ENCODE data around the gene SCLT1.
A peak's percentile ranks its signal among the peaks of the same experiment; 100 is the strongest.

Gene SCLT1

GRCh38 chr4:128868758-128869157, 224.6 kb downstream of the SCLT1 start:
- H3K4me3 ChIP-seq (ENCODE audit: low read depth, low read length), result no peak overlapping the region
- TF ChIP-seq, protein P1, sequence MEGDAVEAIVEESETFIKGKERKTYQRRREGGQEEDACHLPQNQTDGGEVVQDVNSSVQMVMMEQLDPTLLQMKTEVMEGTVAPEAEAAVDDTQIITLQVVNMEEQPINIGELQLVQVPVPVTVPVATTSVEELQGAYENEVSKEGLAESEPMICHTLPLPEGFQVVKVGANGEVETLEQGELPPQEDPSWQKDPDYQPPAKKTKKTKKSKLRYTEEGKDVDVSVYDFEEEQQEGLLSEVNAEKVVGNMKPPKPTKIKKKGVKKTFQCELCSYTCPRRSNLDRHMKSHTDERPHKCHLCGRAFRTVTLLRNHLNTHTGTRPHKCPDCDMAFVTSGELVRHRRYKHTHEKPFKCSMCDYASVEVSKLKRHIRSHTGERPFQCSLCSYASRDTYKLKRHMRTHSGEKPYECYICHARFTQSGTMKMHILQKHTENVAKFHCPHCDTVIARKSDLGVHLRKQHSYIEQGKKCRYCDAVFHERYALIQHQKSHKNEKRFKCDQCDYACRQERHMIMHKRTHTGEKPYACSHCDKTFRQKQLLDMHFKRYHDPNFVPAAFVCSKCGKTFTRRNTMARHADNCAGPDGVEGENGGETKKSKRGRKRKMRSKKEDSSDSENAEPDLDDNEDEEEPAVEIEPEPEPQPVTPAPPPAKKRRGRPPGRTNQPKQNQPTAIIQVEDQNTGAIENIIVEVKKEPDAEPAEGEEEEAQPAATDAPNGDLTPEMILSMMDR (IDR thresholded peaks at IDR 0.05; ENCODE audit: borderline replicate concordance, insufficient read depth, low read depth, low read length), result no peak

DNA sequence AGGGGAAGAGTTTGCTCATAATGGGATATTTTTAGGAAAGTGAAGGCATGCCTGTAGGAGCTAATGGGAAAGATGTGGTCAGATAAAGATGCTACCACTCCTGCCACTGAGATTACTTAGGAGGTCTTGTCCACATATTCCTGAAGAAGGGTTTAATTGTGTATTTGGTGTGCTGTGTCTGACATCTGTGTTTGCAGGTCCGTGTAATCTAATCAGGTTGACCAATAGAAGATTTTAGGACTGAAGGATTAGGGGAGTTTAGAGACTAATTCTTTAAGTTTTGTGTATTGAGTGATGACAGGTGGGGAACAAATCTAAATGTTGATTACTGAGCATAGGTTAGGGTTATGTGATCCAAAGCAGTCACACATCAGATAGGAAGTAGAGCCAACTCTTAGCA, 226.6 kb downstream of the SCLT1 start:
- TF ChIP-seq, protein P1 (IDR thresholded peaks at IDR 0.05; ENCODE audit: borderline replicate concordance, insufficient read depth, low read depth, low read length), result no peak
- no peak overlapping the region for H3K4me3 ChIP-seq (ENCODE audit: low read depth, low read length)

DNA sequence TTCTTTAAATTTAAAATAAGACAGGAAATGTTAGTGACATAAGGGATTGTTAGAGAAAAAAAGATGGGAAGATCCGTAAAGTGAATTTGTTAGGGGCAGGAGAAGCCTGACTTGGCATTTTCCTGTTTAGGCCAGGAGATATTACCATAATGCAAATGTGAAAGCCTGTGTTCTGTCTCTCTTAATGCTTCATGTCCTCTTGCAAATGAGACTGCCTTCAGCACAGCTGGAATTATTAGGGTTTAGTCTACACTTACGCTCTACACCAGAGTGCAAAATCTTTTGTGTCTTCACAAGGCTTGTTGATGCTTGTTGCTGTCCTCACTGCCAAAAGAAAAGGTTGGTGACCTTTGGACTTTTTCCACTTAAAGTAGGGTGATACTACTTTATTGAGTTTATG, 227.1 kb downstream of the SCLT1 start:
- no peak overlapping the region for H3K4me3 ChIP-seq (ENCODE audit: low read depth, low read length)
- TF ChIP-seq, protein P1 (IDR thresholded peaks at IDR 0.05; ENCODE audit: borderline replicate concordance, insufficient read depth, low read depth, low read length), result no peak

GRCh38 chr4:128865132-128865531, 228.2 kb downstream of the SCLT1 start:
- TF ChIP-seq, protein P1 (IDR thresholded peaks at IDR 0.05; ENCODE audit: borderline replicate concordance, insufficient read depth, low read depth, low read length), result no peak
- no peak overlapping the region for H3K4me3 ChIP-seq (ENCODE audit: low read depth, low read length)

DNA sequence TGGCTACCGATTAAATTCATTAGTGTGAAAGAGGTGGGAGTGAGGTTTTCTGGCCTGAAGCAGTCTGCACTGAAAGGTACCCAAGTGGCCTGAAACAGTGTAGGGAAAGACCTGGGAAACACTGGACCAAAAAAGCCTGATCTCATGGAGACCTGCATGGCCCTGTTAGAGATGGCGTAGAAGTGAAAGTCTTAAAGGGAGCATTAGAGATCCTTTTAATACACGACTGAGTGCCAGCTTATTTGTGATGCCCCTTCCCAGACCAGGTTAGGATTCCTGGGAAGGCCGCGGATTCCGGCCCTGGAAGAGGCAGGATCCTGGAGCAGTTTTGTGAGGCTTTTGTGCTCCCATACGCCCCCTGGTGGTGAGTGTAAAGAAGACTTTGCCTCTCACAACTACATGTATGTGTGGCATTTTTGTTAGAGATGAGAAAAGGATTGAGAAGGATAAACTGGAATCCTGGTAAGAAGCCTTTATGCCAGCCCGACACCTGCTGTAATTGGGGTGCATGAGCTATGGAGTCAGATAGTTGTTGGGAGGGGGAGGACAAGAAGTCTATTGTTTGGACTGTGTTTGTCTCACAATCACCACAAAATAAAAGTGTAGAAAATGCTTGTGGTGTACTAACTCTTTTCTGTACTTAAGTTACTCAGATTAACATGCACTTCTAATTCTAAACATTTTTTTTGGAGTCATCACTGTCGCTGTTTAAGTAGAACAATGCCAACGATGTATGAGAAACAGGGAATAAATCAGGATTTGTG, 229.8 kb downstream of the SCLT1 start:
- H3K4me3 ChIP-seq (ENCODE audit: low read depth, low read length), result no peak overlapping the region
- TF ChIP-seq, protein P1 (IDR thresholded peaks at IDR 0.05; ENCODE audit: borderline replicate concordance, insufficient read depth, low read depth, low read length), result peak; percentile 76

DNA sequence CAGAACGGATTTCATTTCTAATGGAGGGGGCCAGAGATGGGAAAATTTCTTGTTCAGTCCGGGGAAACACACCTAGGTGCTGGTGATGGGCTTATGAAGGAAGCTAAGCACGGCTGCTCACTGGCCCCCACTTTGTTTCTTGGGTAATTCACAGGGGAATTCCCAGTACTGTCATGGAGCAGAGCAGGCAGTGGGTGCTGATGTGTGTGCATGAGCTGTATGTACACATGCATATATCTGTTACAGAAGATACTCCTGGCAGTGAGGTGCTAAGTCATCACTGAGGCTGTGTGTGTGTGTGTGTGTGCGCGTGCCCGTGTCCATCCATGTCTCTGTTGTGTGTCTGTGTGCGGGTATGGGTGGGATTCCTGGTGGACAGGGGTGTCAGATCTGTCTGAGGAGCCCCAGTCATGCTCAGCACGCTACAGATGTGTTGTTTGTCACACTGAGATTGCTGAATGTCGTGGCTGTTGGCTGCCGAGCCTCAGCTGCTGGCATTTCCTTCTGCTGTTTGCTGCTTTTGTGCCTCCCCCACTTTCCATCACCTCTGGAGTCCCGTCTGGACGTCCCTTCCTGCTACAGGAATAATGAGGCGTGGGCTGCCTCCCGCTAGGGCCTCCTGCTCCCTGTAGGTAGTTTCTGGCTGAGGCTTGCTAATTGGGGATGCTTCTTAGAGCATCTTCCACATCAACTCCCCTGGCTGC, 230.6 kb downstream of the SCLT1 start:
- TF ChIP-seq, protein P1 (IDR thresholded peaks at IDR 0.05; ENCODE audit: borderline replicate concordance, insufficient read depth, low read depth, low read length), result no peak
- H3K4me3 ChIP-seq (ENCODE audit: low read depth, low read length), result no peak overlapping the region

Measured in GM12875 (cell line).